Activated CD8-positive, alpha-beta memory T cell treated with anti-CD3 and anti-CD28 coated beads, Interleukin-2, amount 10 ng/mL, durations not matched to agents 7 days and 5 days (primary cell): ENCODE measurements around the gene KCTD14. TPM values are rescaled to one million over a fixed set of nuclear protein-coding genes. Genes with fewer than 3 reads are reported as not detected.
A peak's percentile ranks its signal among the peaks of the same experiment; 100 is the strongest.
"Not testable (repeated sequence)": the region's sequence is repeated elsewhere in the genome, so short reads cannot be mapped to it uniquely, and the experiment has no call there.

ENCODE experiments used
- ATAC-seq: fragments of 150-1000 bp; cut with Tn5 transposase; one replicate; pipeline ENCODE4 v1.10.0; 2021; ENCODE audit warnings: moderate library complexity
- CTCF ChIA-PET: fragments of 350-600 bp; sonication (Branson Sonifier 250); formaldehyde crosslinking; loops from one replicate; lab custom pipeline; 2021; ENCODE audit warnings: antibody characterized with exemption; lab: Charles Lee
- DNase-seq: peaks from one replicate; pipeline ENCODE4 v3.0.0-alpha.2; 2020
- H3K27ac Mint-ChIP-seq: one replicate; pipeline ENCODE4 v1.8.0; 2021; ENCODE audit warnings: mild to moderate bottlenecking, mixed read lengths
- H3K27me3 Mint-ChIP-seq: one replicate; pipeline ENCODE4 v1.8.0; 2021; ENCODE audit warnings: mixed read lengths
- H3K36me3 Mint-ChIP-seq: one replicate; pipeline ENCODE4 v1.8.0; 2021; ENCODE audit warnings: mild to moderate bottlenecking, mixed read lengths
- H3K4me1 Mint-ChIP-seq: one replicate; pipeline ENCODE4 v1.8.0; 2021; ENCODE audit warnings: mixed read lengths
- H3K4me3 Mint-ChIP-seq: one replicate; pipeline ENCODE4 v1.8.0; 2021; ENCODE audit warnings: mild to moderate bottlenecking, moderate library complexity, mixed read lengths
- H3K9me3 Mint-ChIP-seq: one replicate; pipeline ENCODE4 v1.8.0; 2022; ENCODE audit warnings: low read depth, mixed read lengths
- total RNA-seq, 2 experiments: library from RNA; stranded (reverse); gene quantifications; one replicate each; pipeline ENCODE4 v1.2.3, GENCODE V29; 2021

KCTD14 gene
- total RNA-seq, 2 experiments from 2014 or later = 0.18 to 0.23 TPM

GRCh38 chr11:78060533-78060932 lies 37.5 kb upstream of the KCTD14 start:
- H3K9me3 Mint-ChIP-seq = no peaks in the 10 kb centered on the region
- H3K27me3 Mint-ChIP-seq = no peaks in the 10 kb centered on the region
- no peak overlapping the region for H3K27ac Mint-ChIP-seq

GRCh38 chr11:78059749-78060328 lies 36.8 kb upstream of the KCTD14 start:
- H3K4me1 Mint-ChIP-seq, H3K36me3 Mint-ChIP-seq, CTCF ChIA-PET, H3K27ac Mint-ChIP-seq, DNase-seq, ATAC-seq, H3K4me3 Mint-ChIP-seq, H3K27me3 Mint-ChIP-seq, H3K9me3 Mint-ChIP-seq: not testable (repeated sequence)

More at GRCh38 chr11:78060533-78060932, 37.5 kb upstream of the KCTD14 start:
- DNase-seq (no peak), ATAC-seq (no peak)
- CTCF ChIA-PET = interaction anchor here (0.8 to 1.1 kb wide), 2 partner anchors 11 to 15 kb away, joined by 3 to 4 read pairs; no protein-coding TSS in a partner anchor
- Mint-ChIP-seq H3K36me3 (no peaks in the 10 kb centered on the region), H3K4me1 (no peaks in the 10 kb centered on the region), H3K4me3 (no peak overlapping the region)

- H3K9me3 Mint-ChIP-seq = no peaks in the 10 kb centered on the region
- no peaks in the 10 kb centered on the region for H3K36me3 Mint-ChIP-seq
- CTCF ChIA-PET = no interaction called here
- H3K4me3 Mint-ChIP-seq = no peak overlapping the region
- H3K4me1 Mint-ChIP-seq = no peaks in the 10 kb centered on the region
- H3K27ac Mint-ChIP-seq = no peak overlapping the region
- no peak for DNase-seq
- ATAC-seq = no peak
- H3K27me3 Mint-ChIP-seq = no peaks in the 10 kb centered on the region
Observed at GRCh38 chr11:78057462-78058055, 34.5 kb upstream of the KCTD14 start.

- H3K27ac Mint-ChIP-seq = no peak overlapping the region
Observed at GRCh38 chr11:78056093-78056492, 33.0 kb upstream of the KCTD14 start.

GRCh38 chr11:78054971-78055370 lies 31.9 kb upstream of the KCTD14 start:
- DNase-seq = no peak
- no peak for ATAC-seq
- Mint-ChIP-seq H3K27ac (no peak overlapping the region), H3K27me3 (no peaks in the 10 kb centered on the region), H3K4me1 (peaks cover 12% of the 10 kb centered on the region), H3K36me3 (no peaks in the 10 kb centered on the region), H3K4me3 (no peak overlapping the region), H3K9me3 (no peaks in the 10 kb centered on the region)
- CTCF ChIA-PET = interaction anchor here (2.5 kb wide), 1 partner anchor 9 kb away, joined by 14 read pairs; no protein-coding TSS in a partner anchor

More at GRCh38 chr11:78056093-78056492, 33.0 kb upstream of the KCTD14 start:
- Mint-ChIP-seq H3K4me3 (no peak overlapping the region), H3K27me3 (no peaks in the 10 kb centered on the region), H3K36me3 (no peaks in the 10 kb centered on the region), H3K4me1 (peaks cover 3% of the 10 kb centered on the region), H3K9me3 (no peaks in the 10 kb centered on the region)
- CTCF ChIA-PET = no interaction called here
- DNase-seq (no peak), ATAC-seq (no peak)

GRCh38 chr11:78050964-78051831 lies 28.1 kb upstream of the KCTD14 start:
- peaks cover 15% of the 10 kb centered on the region for H3K4me1 Mint-ChIP-seq
- H3K4me3 Mint-ChIP-seq = no peak overlapping the region
- no peak for ATAC-seq
- no peak overlapping the region for H3K27ac Mint-ChIP-seq
- H3K36me3 Mint-ChIP-seq = no peaks in the 10 kb centered on the region
- no peaks in the 10 kb centered on the region for H3K27me3 Mint-ChIP-seq
- no peak for DNase-seq
- CTCF ChIA-PET = interaction anchor here (1.0 kb wide), 1 partner anchor 513 kb away, joined by 3 read pairs; no protein-coding TSS in a partner anchor
- no peaks in the 10 kb centered on the region for H3K9me3 Mint-ChIP-seq

- CTCF ChIA-PET = no interaction called here
- H3K27ac Mint-ChIP-seq = no peak overlapping the region
- no peak for ATAC-seq
- no peaks in the 10 kb centered on the region for H3K36me3 Mint-ChIP-seq
- H3K9me3 Mint-ChIP-seq = no peaks in the 10 kb centered on the region
- H3K4me1 Mint-ChIP-seq = peaks cover 23% of the 10 kb centered on the region
- no peaks in the 10 kb centered on the region for H3K27me3 Mint-ChIP-seq
- H3K4me3 Mint-ChIP-seq = no peak overlapping the region
- DNase-seq = no peak
Observed at GRCh38 chr11:78049348-78049747, 26.3 kb upstream of the KCTD14 start.

- no peak for ATAC-seq
Observed at GRCh38 chr11:78048561-78048960, 25.5 kb upstream of the KCTD14 start.

GRCh38 chr11:78046486-78046854 lies 23.4 kb upstream of the KCTD14 start:
- ATAC-seq (no peak), DNase-seq (no peak)
- Mint-ChIP-seq H3K27ac (no peak overlapping the region), H3K27me3 (no peaks in the 10 kb centered on the region), H3K4me1 (peaks cover 23% of the 10 kb centered on the region), H3K4me3 (peak overlapping the region; percentile 29), H3K36me3 (no peaks in the 10 kb centered on the region), H3K9me3 (no peaks in the 10 kb centered on the region)
- CTCF ChIA-PET = interaction anchor here (0.7 to 2.2 kb wide), 21 partner anchors 8 to 427 kb away, joined by 3 to 14 read pairs (median 4); partner anchors contain the start of genes INTS4 and THRSP

More at GRCh38 chr11:78048561-78048960, 25.5 kb upstream of the KCTD14 start:
- H3K36me3 Mint-ChIP-seq = no peaks in the 10 kb centered on the region
- no peak for DNase-seq
- no peaks in the 10 kb centered on the region for H3K9me3 Mint-ChIP-seq
- no peaks in the 10 kb centered on the region for H3K27me3 Mint-ChIP-seq
- no peak overlapping the region for H3K4me3 Mint-ChIP-seq
- CTCF ChIA-PET = interaction anchor here (1.2 kb wide), 1 partner anchor 13 kb away, joined by 3 read pairs; no protein-coding TSS in a partner anchor
- peaks cover 23% of the 10 kb centered on the region for H3K4me1 Mint-ChIP-seq
- H3K27ac Mint-ChIP-seq = no peak overlapping the region

- Mint-ChIP-seq H3K9me3 (no peaks in the 10 kb centered on the region), H3K4me3 (peak overlapping the region; percentile 29), H3K4me1 (peaks cover 19% of the 10 kb centered on the region), H3K27ac (no peak overlapping the region), H3K36me3 (no peaks in the 10 kb centered on the region), H3K27me3 (no peaks in the 10 kb centered on the region)
- peak; percentile 74 for DNase-seq
- ATAC-seq = peak; percentile 98
- CTCF ChIA-PET = interaction anchor here (0.6 to 2.2 kb wide), 29 partner anchors 9 to 427 kb away, joined by 3 to 14 read pairs (median 4); partner anchors contain the start of genes INTS4, NDUFC2 and THRSP
Observed at GRCh38 chr11:78045851-78046485, 22.9 kb upstream of the KCTD14 start.

GRCh38 chr11:78044706-78045105 lies 21.6 kb upstream of the KCTD14 start:
- H3K4me1 Mint-ChIP-seq = peaks cover 19% of the 10 kb centered on the region
- no peaks in the 10 kb centered on the region for H3K36me3 Mint-ChIP-seq
- H3K27ac Mint-ChIP-seq = no peak overlapping the region
- DNase-seq (no peak), ATAC-seq (no peak)
- CTCF ChIA-PET = interaction anchor here (0.6 to 2.2 kb wide), 5 partner anchors 10 to 425 kb away, joined by 3 to 14 read pairs (median 5); no protein-coding TSS in a partner anchor
- H3K27me3 Mint-ChIP-seq = no peaks in the 10 kb centered on the region
- H3K4me3 Mint-ChIP-seq = no peak overlapping the region
- H3K9me3 Mint-ChIP-seq = no peaks in the 10 kb centered on the region

- DNase-seq (no peak), ATAC-seq (no peak)
- CTCF ChIA-PET = no interaction called here
- peaks cover 22% of the 10 kb centered on the region for H3K4me1 Mint-ChIP-seq
- H3K4me3 Mint-ChIP-seq = no peak overlapping the region
- H3K36me3 Mint-ChIP-seq = no peaks in the 10 kb centered on the region
- no peaks in the 10 kb centered on the region for H3K9me3 Mint-ChIP-seq
- H3K27ac Mint-ChIP-seq = no peak overlapping the region
- no peaks in the 10 kb centered on the region for H3K27me3 Mint-ChIP-seq
Observed at GRCh38 chr11:78041843-78042440, 18.9 kb upstream of the KCTD14 start.
